TTC549 (cell line): ENCODE data around the gene BMERB1.
"Not testable (repeated sequence)": the region's sequence is repeated elsewhere in the genome, so short reads cannot be mapped to it uniquely, and the experiment has no call there.

ENCODE experiments used
- FAIRE-seq: peaks from 2 replicates; lab custom pipeline; 2012; peaks lifted over from hg19 to GRCh38; lab: Jason Lieb, UNC

The BMERB1 gene

DNA sequence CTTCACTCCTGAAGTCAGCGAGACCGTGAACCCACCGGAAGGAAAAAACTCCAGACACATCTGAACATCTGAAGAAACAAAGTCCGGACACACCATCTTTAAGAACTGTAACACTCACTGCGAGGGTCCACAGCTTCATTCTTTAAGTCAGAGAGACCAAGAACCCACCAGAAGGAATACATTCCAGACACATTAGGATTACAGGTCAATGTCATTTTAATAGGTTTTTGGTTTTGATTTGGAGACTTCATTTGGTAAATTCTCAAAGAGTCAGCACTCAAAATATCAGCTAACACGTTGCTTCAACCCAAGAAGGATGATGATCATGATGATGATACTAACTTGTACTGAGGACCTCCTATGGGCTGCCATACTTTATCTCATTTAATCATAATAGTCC is 7.6 kb upstream of the BMERB1 start:
- FAIRE-seq: no peak

GRCh38 chr16:15427648-15428239 is 6.6 kb upstream of the BMERB1 start:
- no peak for FAIRE-seq

GRCh38 chr16:15430884-15431283 is 3.5 kb upstream of the BMERB1 start:
- FAIRE-seq: not testable (repeated sequence)

GRCh38 chr16:15434079-15434424 is 336 bp upstream of the BMERB1 start:
- FAIRE-seq: no peak

GRCh38 chr16:15435216-15435864 is 952 bp downstream of the BMERB1 start:
- no peak for FAIRE-seq

- no peak for FAIRE-seq
Observed at GRCh38 chr16:15439102-15439501, 4.7 kb downstream of the BMERB1 start.

GRCh38 chr16:15439521-15439920 is 5.1 kb downstream of the BMERB1 start:
- no peak for FAIRE-seq

DNA sequence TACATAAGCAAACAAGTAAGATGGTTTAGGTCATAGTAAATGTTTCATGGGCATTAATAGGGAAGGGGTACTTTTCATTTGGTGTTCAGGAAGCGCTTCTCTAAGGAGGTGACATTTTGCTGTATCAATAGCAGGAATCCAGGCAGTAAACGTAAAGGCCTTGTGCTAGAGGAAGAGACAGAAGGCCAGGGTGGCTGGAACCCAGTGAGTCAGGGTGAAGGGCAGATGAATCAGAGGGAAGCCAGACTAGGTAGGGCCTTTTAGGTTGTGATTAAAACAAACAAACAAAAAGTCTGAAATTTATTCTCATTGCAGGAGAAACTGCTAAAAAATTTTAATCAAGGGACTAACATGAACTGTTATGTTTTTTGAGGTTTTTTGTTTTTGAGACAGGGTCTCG is 6.5 kb downstream of the BMERB1 start:
- FAIRE-seq: no peak

- FAIRE-seq: not testable (repeated sequence)
Observed at GRCh38 chr16:15442140-15442539, 7.8 kb downstream of the BMERB1 start.

DNA sequence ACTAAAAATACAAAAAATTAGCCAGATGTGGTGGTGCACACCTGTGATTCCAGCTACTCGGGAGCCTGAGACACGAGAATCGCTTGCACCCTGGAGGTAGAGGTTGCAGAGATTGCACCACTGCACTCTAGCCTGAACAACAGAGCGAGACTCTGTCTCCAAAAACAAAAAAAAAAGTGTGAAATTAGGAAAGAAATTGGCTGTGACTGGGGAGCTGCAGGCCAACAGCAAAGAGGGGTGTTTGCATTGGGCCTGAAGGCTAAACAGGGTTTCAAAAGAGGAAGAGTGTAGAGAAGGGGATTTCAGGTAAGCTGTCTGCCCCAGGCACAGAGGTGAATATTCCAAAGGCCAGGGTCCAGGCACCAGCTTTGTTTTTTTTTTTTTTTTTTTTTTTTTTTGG is 9.4 kb downstream of the BMERB1 start:
- FAIRE-seq: no peak

GRCh38 chr16:15444264-15444663 is 9.9 kb downstream of the BMERB1 start:
- no peak for FAIRE-seq

- no peak for FAIRE-seq
Observed at GRCh38 chr16:15445450-15445849, 11.1 kb downstream of the BMERB1 start.

GRCh38 chr16:15446901-15447300 is 12.5 kb downstream of the BMERB1 start:
- no peak for FAIRE-seq

GRCh38 chr16:15450624-15451023 is 16.2 kb downstream of the BMERB1 start:
- FAIRE-seq: no peak

DNA sequence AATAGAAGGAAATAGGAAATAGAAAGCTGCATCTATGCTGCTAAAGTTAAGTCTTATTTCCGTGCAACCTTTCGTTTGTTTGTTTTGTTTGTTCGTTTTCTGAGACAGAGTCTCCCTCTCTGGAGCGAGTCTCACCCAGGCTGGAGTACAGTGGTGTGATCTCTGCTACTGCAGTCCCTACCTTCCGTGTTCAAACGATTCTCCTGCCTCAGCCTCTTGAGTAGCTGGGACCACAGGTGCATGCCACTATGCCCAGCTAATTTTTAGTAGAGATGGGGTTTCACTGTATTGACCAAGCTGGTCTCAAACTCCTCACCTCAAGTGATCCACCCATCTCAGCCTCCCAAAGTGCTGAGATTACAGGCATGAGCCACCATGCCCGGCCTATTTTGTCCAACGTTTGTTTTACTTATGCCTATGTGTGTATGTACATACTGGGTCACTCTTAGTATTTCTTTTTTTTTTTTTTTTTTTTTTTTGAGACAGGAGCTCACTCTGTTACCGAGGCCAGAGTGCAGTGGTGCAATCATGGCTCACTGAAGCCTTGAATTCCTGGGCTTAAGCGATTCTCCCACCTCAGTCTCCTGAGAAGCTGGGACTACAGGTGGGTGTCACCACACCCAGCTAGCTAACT is 16.8 kb downstream of the BMERB1 start:
- no peak for FAIRE-seq

GRCh38 chr16:15452246-15452855 is 18.0 kb downstream of the BMERB1 start:
- no peak for FAIRE-seq

- FAIRE-seq: not testable (repeated sequence)
Observed at GRCh38 chr16:15453296-15453695, 18.9 kb downstream of the BMERB1 start.

- FAIRE-seq: not testable (repeated sequence)
Observed at GRCh38 chr16:15454933-15455332, 20.5 kb downstream of the BMERB1 start.

DNA sequence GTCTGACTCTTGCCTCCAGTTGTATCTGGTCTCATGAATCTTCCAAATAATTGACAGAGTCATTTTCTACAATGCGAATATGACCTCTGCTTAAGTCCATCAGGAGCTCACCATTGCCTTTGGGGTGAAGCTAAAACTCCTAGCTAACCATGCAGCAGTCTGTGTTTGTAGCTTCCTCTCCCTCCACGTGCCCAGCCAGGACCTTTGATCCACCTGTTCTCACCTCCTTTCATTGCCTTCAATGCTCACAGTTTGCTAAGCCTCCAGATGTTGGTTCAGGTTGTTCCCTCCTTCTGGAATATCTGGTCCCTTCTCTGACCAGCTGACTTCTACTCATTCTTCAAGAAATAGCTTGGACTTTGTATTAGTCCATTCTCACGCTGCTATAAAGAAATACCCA is 23.0 kb downstream of the BMERB1 start:
- no peak for FAIRE-seq

DNA sequence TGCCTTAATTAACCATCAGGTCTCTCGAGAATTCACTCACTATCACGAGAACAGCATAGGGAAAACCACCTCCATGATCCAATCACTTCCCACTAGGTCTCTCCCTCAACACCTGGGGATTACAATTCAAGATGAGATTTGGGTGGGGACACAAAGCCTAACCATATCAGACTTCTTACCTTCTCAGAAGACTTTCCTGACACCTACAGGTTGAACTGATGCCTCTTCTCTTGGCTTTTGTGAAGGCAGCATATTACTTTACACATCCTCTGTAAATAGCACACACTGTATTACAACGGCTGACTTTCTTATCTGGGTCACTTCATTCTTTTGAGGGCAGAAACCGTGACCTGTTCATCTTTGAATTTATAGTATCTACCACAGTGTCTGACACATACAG is 23.6 kb downstream of the BMERB1 start:
- FAIRE-seq: no peak

DNA sequence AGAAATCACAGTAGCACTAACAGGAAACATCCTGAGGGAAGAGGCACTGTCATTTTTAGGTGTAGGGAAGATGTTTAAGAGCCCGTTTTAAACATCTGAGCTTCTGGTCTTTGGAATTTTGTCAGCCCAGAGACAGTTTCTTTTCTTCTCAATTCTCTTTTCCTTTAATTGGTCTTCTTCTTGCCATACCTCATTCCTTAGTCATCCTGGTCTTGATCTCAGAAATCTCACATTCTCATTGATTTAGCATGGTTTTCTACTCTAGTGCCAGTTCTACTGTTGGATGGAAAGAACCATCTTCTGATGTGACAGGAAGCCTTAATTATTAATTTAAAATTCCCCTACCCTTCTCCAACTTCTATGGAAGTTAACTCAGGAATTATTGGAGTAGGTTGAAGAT is 25.4 kb downstream of the BMERB1 start:
- no peak for FAIRE-seq

DNA sequence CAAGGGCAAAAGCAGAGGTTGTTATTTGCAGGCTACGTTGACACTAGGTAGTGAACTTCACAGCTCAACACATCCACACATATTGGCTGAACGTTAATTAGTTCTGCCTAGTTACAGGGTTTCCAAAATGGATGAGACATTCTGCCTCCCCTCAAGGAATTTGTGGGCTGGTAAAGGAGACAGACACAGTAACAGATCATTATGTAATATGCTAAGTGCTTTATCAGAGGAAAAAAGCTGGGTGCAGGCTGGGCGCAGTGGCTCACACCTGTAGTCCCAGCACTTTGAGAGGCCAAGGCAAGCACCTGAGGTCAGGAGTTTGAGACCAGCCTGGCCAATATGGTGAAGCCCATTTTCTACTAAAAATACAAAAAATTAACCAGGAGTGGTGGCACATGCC is 26.2 kb downstream of the BMERB1 start:
- no peak for FAIRE-seq

- no peak for FAIRE-seq
Observed at GRCh38 chr16:15461376-15461775, 27.0 kb downstream of the BMERB1 start.
